Measurements from ENCODE around the gene MKNK2.

The MKNK2 gene

GRCh38 chr19:2026770-2027169, 24.3 kb downstream of the MKNK2 start:
- no peak for FAIRE-seq

GRCh38 chr19:2022289-2022688, 28.8 kb downstream of the MKNK2 start:
- FAIRE-seq: no peak

DNA sequence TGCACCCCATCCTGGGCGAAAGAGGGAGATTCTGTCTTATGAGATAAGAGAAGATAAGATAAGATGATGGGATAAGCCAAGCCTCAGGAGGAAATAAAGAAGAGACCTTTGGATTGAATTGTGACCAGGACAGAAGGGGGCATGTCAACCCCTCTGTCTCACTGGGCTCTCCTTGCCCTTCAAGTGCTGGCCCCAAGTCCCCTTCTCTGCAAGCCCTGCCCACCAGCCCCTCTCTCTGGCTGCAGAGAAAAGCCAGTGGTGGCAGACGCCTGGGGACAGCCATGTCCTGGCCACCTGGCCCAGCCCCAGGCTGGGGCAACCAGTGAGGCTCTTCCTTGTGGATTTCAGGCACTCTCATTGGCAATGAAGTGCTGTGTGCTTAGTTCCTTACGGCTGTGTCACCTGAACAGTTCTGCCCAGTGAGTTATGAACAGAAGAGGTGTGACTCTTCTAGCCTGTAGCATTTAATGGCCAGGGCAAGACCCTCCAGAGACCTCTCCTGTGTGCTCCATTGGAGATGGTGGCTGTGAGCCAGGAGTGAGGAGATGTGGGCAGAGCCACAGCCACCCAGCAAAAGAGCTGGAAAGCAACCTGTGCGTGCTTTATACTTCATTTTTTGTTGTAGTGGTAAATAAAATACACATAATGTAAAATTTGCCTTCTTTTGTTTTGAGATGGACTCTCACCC, 29.4 kb downstream of the MKNK2 start:
- FAIRE-seq: no peak

DNA sequence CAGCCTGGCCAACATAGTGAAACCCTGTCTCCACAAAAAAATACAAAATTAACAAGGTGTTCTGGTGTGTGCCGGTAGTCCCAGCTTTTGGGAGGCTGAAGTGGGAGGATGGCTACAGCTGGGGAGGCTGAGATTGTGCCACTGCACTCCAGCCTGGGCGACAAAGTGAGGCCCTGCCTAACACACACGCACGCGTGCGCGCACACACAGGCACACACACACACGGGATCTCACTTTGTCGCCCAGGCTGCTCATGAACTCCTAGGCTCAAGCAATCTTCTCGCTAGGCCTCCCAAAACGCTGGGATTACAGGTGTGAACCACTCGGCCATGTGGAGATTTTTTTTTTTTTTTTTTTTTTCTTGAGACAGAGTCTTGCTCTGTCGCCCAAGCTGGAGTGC, 32.3 kb downstream of the MKNK2 start:
- FAIRE-seq: no peak

DNA sequence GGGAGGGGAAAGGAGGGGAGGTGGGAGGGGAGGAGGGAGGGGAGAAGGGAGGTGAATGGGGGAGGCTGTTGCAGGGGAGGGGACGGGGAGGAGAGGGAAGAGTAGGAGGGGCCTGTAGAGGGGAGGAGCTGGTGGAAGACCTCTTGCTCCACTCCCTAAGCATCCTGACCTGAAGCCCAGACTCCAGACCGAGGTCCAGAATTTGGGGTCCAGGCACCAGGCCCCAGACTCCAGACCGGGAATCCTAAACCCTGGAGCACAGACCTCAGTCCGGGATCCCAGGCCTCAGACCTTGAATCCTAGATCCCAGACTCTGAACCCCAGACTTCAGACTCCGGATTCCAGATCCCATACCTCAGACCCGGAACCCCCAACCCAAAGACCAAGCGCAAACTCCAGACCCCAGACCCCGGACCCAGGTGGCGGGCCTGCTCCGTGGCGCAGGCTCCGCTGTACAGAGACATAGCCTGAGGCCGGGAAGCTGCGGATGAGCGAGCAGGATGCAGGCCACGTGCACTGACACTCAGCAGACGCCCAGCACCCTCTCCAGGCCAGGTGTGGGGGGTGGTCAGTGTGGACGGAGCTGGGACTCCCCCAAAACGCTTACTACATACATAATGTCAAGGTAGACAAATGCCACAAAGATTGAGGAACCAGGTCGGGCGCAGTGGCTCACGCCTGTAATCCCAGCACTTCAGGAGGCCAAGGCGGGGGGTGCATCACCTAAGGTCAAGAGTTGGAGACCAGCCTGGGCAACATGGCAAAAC, 34.8 kb downstream of the MKNK2 start:
- FAIRE-seq: no peak

- no peak for FAIRE-seq
Observed at GRCh38 chr19:2015608-2015950, 35.5 kb downstream of the MKNK2 start, which contains the start of gene BTBD2. Gene BTBD2 (minus strand): TSS chr19:2015714. CDS start chr19:2015703, 11 bp downstream.

DNA sequence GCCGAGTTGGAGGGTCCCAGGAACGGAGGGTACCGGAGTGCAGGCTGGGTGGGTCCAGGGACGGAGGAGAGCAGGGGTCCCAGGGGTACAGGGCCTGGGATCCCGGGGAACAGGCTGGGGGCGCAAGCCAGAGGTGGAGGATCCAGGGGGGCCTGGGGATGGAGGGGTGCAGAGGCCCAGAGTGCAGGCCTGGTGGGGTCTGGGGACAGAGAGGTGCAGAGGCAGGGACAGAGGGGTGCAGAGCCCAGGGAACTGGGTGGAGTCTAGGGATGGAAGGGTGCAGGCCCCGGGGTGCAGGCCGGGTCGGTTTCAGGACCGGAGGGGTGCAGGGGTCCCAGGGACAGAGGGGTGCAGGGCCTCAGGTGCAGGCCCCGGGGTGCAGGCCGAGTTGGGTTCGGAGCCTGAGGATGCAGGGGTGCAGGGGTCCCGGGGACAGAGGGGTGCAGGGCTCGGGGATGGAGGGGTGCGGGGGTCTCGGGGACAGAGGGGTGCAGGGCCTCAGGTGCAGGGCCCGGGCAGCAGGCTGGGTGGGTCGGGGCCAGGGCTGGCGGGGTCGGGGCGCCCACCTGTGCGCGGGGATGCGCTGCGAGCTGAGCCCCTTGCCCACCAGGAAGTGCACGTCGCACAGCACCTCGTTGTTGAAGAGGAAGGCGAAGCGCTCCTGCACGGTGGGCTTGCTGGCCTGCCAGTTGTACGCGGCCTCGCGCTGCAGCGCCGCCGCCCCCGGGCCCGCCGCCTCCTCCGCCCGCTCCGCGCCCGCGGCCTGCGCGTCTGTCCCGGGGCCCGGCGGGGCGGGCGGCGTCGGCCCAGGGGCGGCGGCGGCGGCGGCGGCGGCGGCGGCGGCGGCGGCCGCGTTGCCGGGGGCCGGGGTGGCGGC, 36.1 kb downstream of the MKNK2 start:
- FAIRE-seq: no peak

- FAIRE-seq: no peak
Observed at GRCh38 chr19:2014131-2014571, 36.9 kb downstream of the MKNK2 start.

- FAIRE-seq: no peak
Observed at GRCh38 chr19:2013683-2013961, 37.4 kb downstream of the MKNK2 start.

GRCh38 chr19:2012941-2013682, 37.9 kb downstream of the MKNK2 start:
- no peak for FAIRE-seq

- no peak for FAIRE-seq
Observed at GRCh38 chr19:2011169-2011568, 39.9 kb downstream of the MKNK2 start.

DNA sequence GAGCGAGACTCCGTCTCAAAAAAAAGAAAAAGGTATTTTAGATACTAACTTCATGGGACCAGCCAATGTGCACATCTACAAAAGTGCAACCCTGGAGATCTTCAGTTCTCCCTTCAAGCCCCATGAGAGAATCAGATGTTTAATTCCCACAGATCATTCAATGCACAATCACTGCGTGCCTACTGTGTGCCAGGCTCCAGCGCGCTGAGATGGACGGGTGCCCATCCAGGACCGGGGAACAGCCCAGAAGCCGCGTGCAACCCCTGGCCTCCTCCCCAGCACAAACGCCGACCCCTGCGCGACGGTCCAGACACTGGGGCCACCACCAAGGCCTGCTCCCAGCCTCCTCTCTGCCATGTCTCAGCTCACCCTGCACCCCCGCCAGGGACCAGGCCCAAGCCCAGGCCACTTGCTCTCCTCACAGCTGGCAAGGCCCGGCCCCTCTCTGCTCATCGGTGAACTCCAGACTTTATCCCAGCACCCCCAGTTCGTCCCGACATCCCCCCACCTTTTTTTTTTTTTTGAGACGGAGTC, 40.8 kb downstream of the MKNK2 start:
- no peak for FAIRE-seq

DNA sequence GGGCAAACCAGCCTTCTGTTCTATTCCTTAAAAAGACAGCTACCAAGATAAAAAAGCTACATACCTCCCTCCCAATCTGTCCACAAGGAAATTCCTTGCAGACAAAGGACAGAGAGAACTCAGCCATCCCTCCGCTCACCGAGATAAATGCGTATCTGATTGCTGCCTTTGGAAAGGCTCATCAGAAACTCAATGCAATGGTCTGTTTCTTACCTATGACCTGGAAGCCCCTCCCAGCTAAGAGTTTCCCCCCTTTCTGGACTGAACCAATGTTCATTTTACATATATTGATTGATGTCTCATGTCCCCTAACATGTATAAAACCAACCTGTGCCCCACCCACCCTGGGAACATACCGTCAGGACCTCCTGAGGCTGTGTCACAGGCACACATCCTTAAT, 47.2 kb downstream of the MKNK2 start:
- FAIRE-seq: no peak

DNA sequence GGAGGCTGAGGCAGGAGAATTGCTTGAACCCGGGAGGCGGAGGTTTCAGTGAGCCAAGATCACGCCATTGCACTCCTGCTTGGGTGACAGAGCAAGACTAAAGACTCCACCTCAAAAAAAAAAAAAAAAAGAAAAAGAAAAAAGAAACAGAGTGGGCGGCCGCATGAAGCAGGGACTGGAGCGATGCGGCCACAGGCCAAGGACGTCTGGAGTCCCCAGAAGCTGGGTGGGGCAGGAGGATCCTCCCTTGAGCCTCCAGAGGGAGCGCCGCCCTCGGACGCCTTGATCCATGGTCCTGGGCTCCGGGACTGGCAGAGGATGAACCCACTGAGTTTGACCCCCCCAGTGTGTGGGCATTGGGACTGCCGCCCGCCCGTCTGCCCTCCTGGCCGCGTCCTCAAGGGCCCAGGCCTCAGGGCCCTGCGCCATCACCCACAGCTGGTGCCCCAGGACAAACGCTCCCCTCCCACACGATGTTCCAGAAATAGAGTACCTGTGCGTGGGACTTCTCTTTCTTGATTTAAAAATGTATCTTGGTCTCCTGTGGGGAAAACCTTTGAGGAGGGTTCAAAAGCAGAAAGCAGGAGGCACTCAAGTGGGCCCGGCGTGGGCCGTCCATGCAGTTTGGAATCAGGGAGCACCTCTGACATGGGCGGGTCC, 51.1 kb downstream of the MKNK2 start:
- no peak for FAIRE-seq

DNA sequence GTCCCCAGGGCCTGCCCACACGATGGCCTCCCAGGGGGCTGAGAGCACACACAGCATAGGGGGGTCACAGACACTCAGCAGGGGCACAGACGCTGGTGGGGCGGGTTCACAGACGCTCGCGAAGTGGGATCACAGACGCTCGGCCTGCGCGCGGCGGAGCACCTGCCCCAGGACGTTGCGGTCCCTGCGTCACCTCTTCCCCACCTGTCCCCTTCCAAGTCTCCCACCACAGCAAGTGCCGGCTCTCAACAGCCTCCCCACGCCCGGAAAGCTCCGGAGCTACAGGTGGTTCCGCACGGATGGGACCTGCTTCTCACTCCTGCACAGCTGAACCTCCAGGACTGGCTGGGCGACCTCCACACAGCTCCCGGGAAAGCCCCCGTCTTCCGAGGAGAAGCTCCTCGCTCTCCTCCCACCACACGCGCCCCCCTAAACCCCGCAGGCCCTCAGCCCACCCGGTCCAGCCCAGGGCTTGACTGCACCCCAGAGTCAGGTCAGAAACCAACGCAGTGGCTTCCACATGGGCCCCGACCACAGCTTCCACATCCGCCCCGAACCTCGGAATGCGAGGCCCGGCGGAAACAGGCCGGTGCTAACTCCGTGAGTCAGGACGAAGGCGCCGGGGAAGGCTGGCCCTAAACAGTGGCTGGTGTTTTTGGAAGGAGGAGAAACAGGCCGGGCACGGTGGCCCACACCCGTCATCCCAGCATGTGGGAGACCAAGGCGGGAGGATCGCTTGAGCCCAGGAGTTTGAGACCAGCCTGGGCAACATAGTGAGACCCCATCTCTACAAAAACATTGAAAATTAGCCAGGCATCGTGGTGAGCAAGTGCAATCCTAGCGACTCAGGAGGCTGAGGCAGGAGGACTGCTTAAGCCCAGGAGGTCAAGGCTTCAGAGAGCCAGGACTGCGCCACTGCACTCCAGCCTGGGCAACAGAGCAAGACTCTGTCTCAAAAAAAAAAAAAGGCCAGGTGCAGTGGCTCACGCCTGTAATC, 52.0 kb downstream of the MKNK2 start:
- no peak for FAIRE-seq

- no peak for FAIRE-seq
Observed at GRCh38 chr19:1997353-1998233, 53.5 kb downstream of the MKNK2 start.

- no peak for FAIRE-seq
Observed at GRCh38 chr19:1992759-1993260, 58.2 kb downstream of the MKNK2 start.

- no peak for FAIRE-seq
Observed at GRCh38 chr19:1991018-1991913, 59.8 kb downstream of the MKNK2 start.
